GM12878 (cell line): ENCODE data around the gene WWTR1. TPM values are rescaled to one million over a fixed set of nuclear protein-coding genes. Genes with fewer than 3 reads are reported as not detected.

Source experiments
- ATAC-seq: fragments of 200-7000 bp; cut with Tn5 transposase; 3 replicates; pipeline ENCODE4 v1.9.1; 2020; ENCODE audit warnings: mild to moderate bottlenecking, moderate library complexity
- BruUV-seq: library from RNA; stranded (reverse); fragments of 400-500 nt; replicated peaks from 2 replicates; lab custom pipeline; 2021; lab: Mats Ljungman, UMichigan
- CTCF ChIA-PET: fragments of 300-600 bp; sonication (Branson Sonifier 250); formaldehyde crosslinking; extraction: SDS; loops from one replicate; lab custom pipeline; 2021; ENCODE audit warnings: inconsistent platforms; lab: Yijun Ruan, JAX
- POLR2A ChIA-PET: fragments of 350-600 bp; formaldehyde crosslinking; extraction: SDS; loops from one replicate; lab custom pipeline; 2021; ENCODE audit warnings: inconsistent platforms; lab: Charles Lee
- RAD21 ChIA-PET: fragments of 300-600 bp; sonication (Branson Sonifier 250); formaldehyde crosslinking; loops from one replicate; lab custom pipeline; 2023; ENCODE audit warnings: antibody characterized with exemption; ENCODE audit not compliant: unreplicated experiment; lab: Charles Lee
- SMC1A ChIA-PET: fragments of 300-600 bp; sonication (Branson Sonifier 250); formaldehyde crosslinking; loops from one replicate; lab custom pipeline; 2023; ENCODE audit not compliant: unreplicated experiment, uncharacterized antibody; lab: Charles Lee
- DNase-seq: peaks from one replicate; pipeline ENCODE4 v3.0.0-alpha.2; 2011; ENCODE audit warnings: low read depth, low spot score
- FAIRE-seq: peaks from 3 replicates; lab custom pipeline; 2011; peaks lifted over from hg19 to GRCh38; lab: Jason Lieb, UNC
- H2AFZ ChIP-seq: 2 replicates; pipeline ENCODE4 v1.6.0; 2011; ENCODE audit warnings: low read depth, low read length, control low read depth; ENCODE audit not compliant: control insufficient read depth
- H3K27ac ChIP-seq: 2 replicates; pipeline ENCODE4 v1.5.1; 2011; ENCODE audit warnings: control low read depth; ENCODE audit not compliant: control insufficient read depth, insufficient read depth
- H3K27me3 ChIP-seq, 2 experiments: replicated peaks in 1 of 2; 2 replicates each; pipeline versions ENCODE4 v1.6.0 to v1.6.1; 2011; ENCODE audit warnings: low read length in 1 of 2; ENCODE audit not compliant: control insufficient read depth in 2 of 2, insufficient read depth in 2 of 2
- H3K36me3 ChIP-seq, 2 experiments: 2 replicates each; pipeline ENCODE4 v1.5.1; 2011; ENCODE audit warnings: low read length in 1 of 2; ENCODE audit not compliant: control insufficient read depth in 2 of 2, insufficient read depth in 2 of 2
- H3K4me1 ChIP-seq: 2 replicates; pipeline ENCODE4 v1.6.1; 2011; ENCODE audit warnings: mild to moderate bottlenecking, low read length, moderate library complexity, mixed read lengths; ENCODE audit not compliant: control insufficient read depth, insufficient read depth
- H3K4me2 ChIP-seq: 2 replicates; pipeline ENCODE4 v1.6.0; 2011; ENCODE audit warnings: control low read depth; ENCODE audit not compliant: control insufficient read depth, insufficient read depth
- H3K4me3 ChIP-seq: fragments of 200-600 bp; sonication (generic); 2 replicates; pipeline ENCODE4 v1.5.1; 2016
- H3K79me2 ChIP-seq: 2 replicates; pipeline ENCODE4 v1.6.0; 2011; ENCODE audit warnings: low read length; ENCODE audit not compliant: control insufficient read depth, insufficient read depth
- H3K9ac ChIP-seq: 2 replicates; pipeline ENCODE4 v1.8.0; 2011; ENCODE audit warnings: low read length, control low read depth, mixed read lengths; ENCODE audit not compliant: control insufficient read depth, insufficient read depth
- H3K9me3 ChIP-seq: replicated peaks from 3 replicates; pipeline ENCODE4 v1.5.1; 2011; ENCODE audit warnings: mild to moderate bottlenecking, low read length; ENCODE audit not compliant: control insufficient read depth, insufficient read depth
- H4K20me1 ChIP-seq: 2 replicates; pipeline ENCODE4 v1.6.0; 2011; ENCODE audit not compliant: control insufficient read depth, insufficient read depth
- CREM ChIP-seq: IDR thresholded peaks from 2 replicates; pipeline ENCODE4 v1.6.1; 2014; ENCODE audit warnings: antibody characterized with exemption, low read depth
- EGR1 ChIP-seq, 2 experiments: IDR thresholded peaks; 1 replicate in 1 of 2; 2 replicates in 1 of 2; pipeline ENCODE4 v1.6.1; 2011 to 2012; ENCODE audit warnings: low read depth in 2 of 2, low read length in 2 of 2, borderline replicate concordance in 1 of 2, mild to moderate bottlenecking in 1 of 2, moderate library complexity in 1 of 2
- IKZF2 ChIP-seq, 2 experiments: fragments of 450-650 bp; IDR thresholded peaks; 2 replicates each; pipeline ENCODE4 v1.6.1; 2017; ENCODE audit warnings: mild to moderate bottlenecking in 2 of 2, moderate library complexity in 2 of 2
- IRF4 ChIP-seq: IDR thresholded peaks from 2 replicates; pipeline ENCODE4 v1.6.1; 2011; ENCODE audit warnings: low read depth, low read length
- MLLT1 ChIP-seq: fragments of 450-650 bp; IDR thresholded peaks from 2 replicates; pipeline ENCODE4 v1.6.1; 2016; ENCODE audit warnings: mild to moderate bottlenecking
- NFYB ChIP-seq: IDR thresholded peaks from 2 replicates; pipeline ENCODE4 v1.6.1; 2011; ENCODE audit warnings: low read depth, mild to moderate bottlenecking, low read length, improper control_type of control experiment, moderate library complexity; ENCODE audit not compliant: insufficient read depth
- RUNX3 ChIP-seq: IDR thresholded peaks from 2 replicates; pipeline ENCODE4 v1.6.1; 2012; ENCODE audit warnings: low read length, inconsistent platforms
- STAT3 ChIP-seq: IDR thresholded peaks from 2 replicates; pipeline ENCODE4 v1.6.1; 2011; ENCODE audit warnings: low read depth, low read length, improper control_type of control experiment
- TCF3 ChIP-seq: IDR thresholded peaks from 2 replicates; pipeline ENCODE4 v1.6.1; 2012; ENCODE audit warnings: low read depth, mild to moderate bottlenecking, low read length, borderline replicate concordance; ENCODE audit not compliant: insufficient read depth
- WGBS: methylation state at CpG from one replicate; pipeline ENCODE4 v1.1.6; 2016; ENCODE audit warnings: low lambda C conversion rate; ENCODE audit not compliant: insufficient replicate concordance, insufficient coverage; ENCODE audit errors: missing lambda C conversion rate; 5-methylcytosine and 5-hydroxymethylcytosine counted together
- in situ Hi-C: fragments of 300-500 bp; cut with MboI; formaldehyde crosslinking; loops from 9 replicates; pipeline ENCODE4 v1.14.3; 2018; ENCODE audit warnings: mixed read lengths
- intact Hi-C: fragments of 100-400 bp; cut with micrococcal nuclease; formaldehyde crosslinking; loops from one replicate; pipeline ENCODE4 v1.14.2; 2022; ENCODE audit not compliant: unreplicated experiment
- polyA plus RNA-seq, 11 experiments: library from polyadenylated mRNA; depleted of rRNA in 4 of 11; unstranded in 6 of 11; stranded (reverse) in 5 of 11; fragments of >200 nt; fragmentation: Nextera tagmentation in 4 of 11; fragmentation: Illumina TruSeq in 1 of 11; extraction: Ambion mirVana in 4 of 11; extraction: Trizol in 1 of 11; gene quantifications; 1 replicate in 1 of 11; 2 replicates in 10 of 11; pipeline versions ENCODE4 v1.2.1 to v1.2.3, GENCODE V29; 2011 to 2016; ENCODE audit warnings: inconsistent platforms in 2 of 11, missing spikeins in 2 of 11, low read depth in 1 of 11
- total RNA-seq, 4 experiments: library from RNA; depleted of rRNA in 3 of 4; stranded (reverse); fragments of >200 nt in 3 of 4; fragmentation: Illumina TruSeq in 1 of 4; extraction: Trizol in 1 of 4; gene quantifications; 2 replicates each; pipeline versions ENCODE4 v1.2.1 to v1.2.3, GENCODE V29; 2013 to 2021

The WWTR1 gene
- total and polyA plus RNA-seq, 10 of the 15 experiments (the other 5 are each of a cell fraction or from before 2014, with no cell fraction given), result 2.5 to 18.5 (median 5.8) TPM

GRCh38 chr3:149621218-149622005 is 36.4 kb downstream of the WWTR1 start (continued):
- TF ChIP-seq IKZF2 (IDR thresholded peaks at IDR 0.05) (no peak; a peak in 1 of 4 replicates), EGR1 (IDR thresholded peaks at IDR 0.05; ENCODE audit: borderline replicate concordance in 1 of 2, low read depth in 2 of 2, low read length in 2 of 2) (no peak), STAT3 (no peak), IRF4 (no peak), MLLT1 (0 out of 2 replicates have a peak, but pooled peaks have one; percentile 10), TCF3 (no peak)

GRCh38 chr3:149620291-149621020 is 37.4 kb downstream of the WWTR1 start:
- ChIA-PET CTCF (interaction anchor here (0.7 to 4.0 kb wide), 10 partner anchors 8 to 97 kb away, joined by 3 to 14 read pairs (median 4); partner anchors contain the start of gene WWTR1), RAD21 (interaction anchor here (0.5 to 4.0 kb wide), 15 partner anchors 8 to 106 kb away, joined by 3 to 17 read pairs (median 5); partner anchors contain the start of gene WWTR1), POLR2A (interaction anchor here (0.5 to 2.2 kb wide), 9 partner anchors 11 to 396 kb away, joined by 3 to 21 read pairs (median 4); partner anchors contain the start of gene WWTR1), SMC1A (interaction anchor here (0.8 to 4.5 kb wide), 18 partner anchors 10 to 97 kb away, joined by 3 to 53 read pairs (median 4); partner anchors contain the start of gene WWTR1)
- Histone ChIP-seq H3K4me3 (no peak overlapping the region), H3K4me2 (peak overlapping the region; percentile 11), H2AFZ (no peak overlapping the region), H3K9me3 (no peaks in the 10 kb centered on the region), H3K4me1 (peaks cover 14% of the 10 kb centered on the region), H3K79me2 (peaks cover 2% of the 10 kb centered on the region)
- no peak for FAIRE-seq
- peak; percentile 81 for ATAC-seq
- intact Hi-C loops, result loop anchor here (2.0 to 5.0 kb wide), 2 partner anchors 34 to 38 kb away; no protein-coding TSS in a partner anchor
- BruUV-seq, result no TSS peak
- no peak for TF ChIP-seq NFYB
- peak; percentile 16; the same call in 1 of the 2 replicates for TF ChIP-seq CREM
- peak; percentile 23; the same call in 1 of the 2 replicates for TF ChIP-seq RUNX3
- TF ChIP-seq TCF3, result no peak
- TF ChIP-seq, all 136 proteins: peak for 2
- Histone ChIP-seq H3K9ac (no peak overlapping the region), H4K20me1 (no peaks in the 10 kb centered on the region), H3K27me3 (no peaks in the 10 kb centered on the region), H3K27ac (no peak overlapping the region), H3K36me3 (no peaks in the 10 kb centered on the region; a peak in 1 of 4 replicates)
- WGBS, result 57% methylated on average over 1 of the region's 1 CpG
- in situ Hi-C loops, result no loop called here
- no peak for DNase-seq
